ENCODE results near the gene OLIG2. TPM values are rescaled to one million over a fixed set of nuclear protein-coding genes. Genes with fewer than 3 reads are reported as not detected.

The OLIG2 gene
- total RNA-seq, 4 donors from 2014 or later: not detected

DNA sequence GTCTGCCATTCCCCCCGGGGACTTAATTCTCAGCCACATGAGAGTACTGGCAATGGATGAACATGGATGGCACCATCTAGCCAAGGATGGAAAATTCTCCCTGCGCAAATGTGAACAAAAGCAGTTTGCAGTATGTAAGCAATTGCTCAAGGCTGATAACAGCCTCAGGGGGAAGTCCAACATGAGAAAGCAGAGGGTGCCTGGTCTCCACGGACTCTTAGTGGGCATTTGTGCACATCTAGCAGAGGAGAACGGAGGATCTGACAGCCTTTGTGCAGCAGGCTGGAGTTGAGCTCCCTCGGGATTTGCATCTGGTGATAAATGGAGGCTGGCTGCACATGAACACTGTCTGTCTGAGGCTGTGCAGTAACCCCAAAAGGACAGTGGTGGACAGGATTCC lies 30.3 kb downstream of the OLIG2 start:
- Histone ChIP-seq H3K27me3 (no peaks in the 10 kb centered on the region), H3K27ac (no peak overlapping the region), H3K4me1 (no peaks in the 10 kb centered on the region), H3K4me3 (no peak overlapping the region), H3K9me3 (no peaks in the 10 kb centered on the region), H3K36me3 (no peaks in the 10 kb centered on the region)
- TF ChIP-seq POLR2A (IDR thresholded peaks at IDR 0.05) (no peak), CTCF (IDR thresholded peaks at IDR 0.05) (no peak)
- no peak for DNase-seq

DNA sequence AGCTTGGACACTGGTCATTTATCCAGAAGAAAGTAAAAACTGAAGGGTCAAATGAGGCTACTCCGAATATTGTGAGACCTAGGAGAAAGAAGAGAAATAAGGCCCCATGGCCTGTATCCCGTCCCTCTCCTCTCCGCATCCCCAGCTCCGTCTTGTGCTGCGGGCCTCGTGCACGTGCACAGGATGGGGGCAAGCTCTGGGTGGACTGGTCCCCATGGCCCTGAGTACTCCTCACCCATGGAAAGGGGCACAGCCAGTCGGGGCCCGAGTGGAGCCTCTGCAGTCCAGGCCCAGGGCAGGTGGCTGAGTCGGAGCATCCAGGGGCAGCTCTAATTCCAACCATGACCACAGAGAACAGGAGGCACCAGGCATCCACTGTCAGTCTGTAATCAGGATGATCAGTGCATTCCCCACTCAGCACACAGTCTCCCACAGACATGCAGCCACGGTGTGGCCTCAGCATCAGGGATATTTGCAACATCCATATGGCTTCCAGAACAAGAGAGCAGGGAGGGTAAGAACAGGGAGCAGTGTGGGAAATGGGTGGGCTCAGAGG lies 31.7 kb downstream of the OLIG2 start:
- TF ChIP-seq CTCF (IDR thresholded peaks at IDR 0.05) (no peak), POLR2A (IDR thresholded peaks at IDR 0.05) (no peak)
- H3K4me3 ChIP-seq: no peak overlapping the region
- H3K36me3 ChIP-seq: no peaks in the 10 kb centered on the region
- H3K9me3 ChIP-seq: no peaks in the 10 kb centered on the region
- no peak overlapping the region for H3K27ac ChIP-seq
- no peaks in the 10 kb centered on the region for H3K4me1 ChIP-seq
- H3K27me3 ChIP-seq: no peaks in the 10 kb centered on the region
- no peak for DNase-seq

DNA sequence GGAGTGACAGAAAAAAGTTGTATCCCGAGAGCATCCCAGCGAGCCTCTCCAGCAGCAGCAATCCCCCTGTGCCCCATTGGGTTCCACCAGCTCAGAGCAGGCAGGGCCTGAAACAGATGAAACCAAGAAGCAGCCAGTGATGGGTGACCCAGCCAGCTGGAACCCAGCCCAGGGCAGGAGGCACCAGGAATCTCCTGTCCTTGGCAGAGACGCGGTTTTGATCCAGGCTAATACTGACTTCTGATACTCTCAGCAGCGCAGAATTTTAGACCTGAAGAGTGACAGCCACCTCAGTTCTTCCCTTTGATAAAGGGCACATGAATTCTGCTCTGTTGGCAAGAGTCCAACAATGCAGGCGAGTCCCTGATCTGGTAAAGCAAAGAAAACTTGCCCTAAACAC lies 32.8 kb downstream of the OLIG2 start:
- no peaks in the 10 kb centered on the region for H3K27me3 ChIP-seq
- no peak for DNase-seq
- H3K9me3 ChIP-seq: no peaks in the 10 kb centered on the region
- H3K27ac ChIP-seq: no peak overlapping the region
- no peaks in the 10 kb centered on the region for H3K4me1 ChIP-seq
- H3K4me3 ChIP-seq: no peak overlapping the region
- no peaks in the 10 kb centered on the region for H3K36me3 ChIP-seq
- TF ChIP-seq CTCF (IDR thresholded peaks at IDR 0.05): no peak
- TF ChIP-seq POLR2A (IDR thresholded peaks at IDR 0.05): no peak

GRCh38 chr21:33058957-33059356 lies 33.2 kb downstream of the OLIG2 start:
- no peaks in the 10 kb centered on the region for H3K27me3 ChIP-seq
- TF ChIP-seq POLR2A (IDR thresholded peaks at IDR 0.05) (no peak), CTCF (IDR thresholded peaks at IDR 0.05) (no peak)
- no peak overlapping the region for H3K4me3 ChIP-seq
- H3K9me3 ChIP-seq: no peaks in the 10 kb centered on the region
- no peaks in the 10 kb centered on the region for H3K36me3 ChIP-seq
- H3K27ac ChIP-seq: no peak overlapping the region
- no peaks in the 10 kb centered on the region for H3K4me1 ChIP-seq
- DNase-seq: no peak

DNA sequence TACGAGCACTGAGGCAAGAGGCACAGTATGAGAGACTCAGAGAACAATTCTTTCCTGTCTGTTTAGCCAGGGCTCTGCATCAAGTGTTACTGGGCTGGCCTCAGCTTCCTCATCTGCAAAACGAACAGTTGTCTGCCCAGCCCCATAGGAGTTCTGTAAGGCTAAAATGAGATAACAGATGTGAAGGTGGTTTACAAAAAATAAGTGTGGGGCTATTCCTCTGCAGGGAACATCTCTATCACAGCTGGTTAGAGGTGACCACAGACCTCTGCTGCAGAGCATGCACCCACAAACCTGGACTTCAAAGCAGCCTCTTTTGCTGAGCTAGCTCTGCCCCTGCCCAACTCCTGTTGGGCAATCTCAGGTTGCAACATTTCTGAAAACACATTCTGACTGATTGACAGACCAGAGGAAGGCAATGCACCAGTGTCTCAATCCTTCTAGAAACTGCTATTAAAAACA lies 33.7 kb downstream of the OLIG2 start:
- Histone ChIP-seq H3K4me3 (no peak overlapping the region), H3K4me1 (no peaks in the 10 kb centered on the region), H3K36me3 (no peaks in the 10 kb centered on the region), H3K27me3 (no peaks in the 10 kb centered on the region), H3K27ac (no peak overlapping the region), H3K9me3 (no peaks in the 10 kb centered on the region)
- TF ChIP-seq CTCF (IDR thresholded peaks at IDR 0.05) (no peak), POLR2A (IDR thresholded peaks at IDR 0.05) (no peak)
- no peak for DNase-seq

DNA sequence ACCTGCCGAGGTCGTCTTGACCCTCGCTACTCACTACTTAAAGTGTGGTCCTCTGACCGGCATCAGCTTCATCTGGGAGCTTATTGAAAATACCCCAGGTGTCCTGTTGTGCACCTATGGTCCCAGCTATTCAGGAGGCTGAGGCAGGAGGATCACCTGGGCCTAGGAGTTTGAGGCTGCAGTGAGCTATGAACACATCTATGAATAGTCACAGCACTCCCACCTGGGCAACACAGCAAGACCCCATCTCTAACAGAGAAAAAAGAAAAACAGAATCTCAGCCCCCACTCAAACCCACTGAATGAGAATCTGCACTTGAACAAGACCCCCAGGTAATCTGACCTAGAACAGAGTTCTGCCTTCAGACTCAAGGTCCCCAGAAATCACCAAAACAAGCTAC lies 35.5 kb downstream of the OLIG2 start:
- Histone ChIP-seq H3K4me1 (no peaks in the 10 kb centered on the region), H3K27me3 (no peaks in the 10 kb centered on the region), H3K27ac (no peak overlapping the region), H3K36me3 (no peaks in the 10 kb centered on the region), H3K4me3 (no peak overlapping the region), H3K9me3 (no peaks in the 10 kb centered on the region)
- TF ChIP-seq CTCF (IDR thresholded peaks at IDR 0.05): no peak
- no peak for TF ChIP-seq POLR2A (IDR thresholded peaks at IDR 0.05)
- DNase-seq: no peak
